ENCODE data around the gene PIH1D1.

PIH1D1 gene

GRCh38 chr19:49451430-49452181, at the start of gene PIH1D1:
Gene PIH1D1 (minus strand): TSS chr19:49451814. CDS start chr19:49451574, 240 bp downstream.
- peak; percentile 98 for DNase-seq

- no peak for DNase-seq
Measured at GRCh38 chr19:49499030-49499670, 47.5 kb upstream of the PIH1D1 start.

GRCh38 chr19:49498475-49498874, 46.9 kb upstream of the PIH1D1 start:
- DNase-seq: no peak

GRCh38 chr19:49497789-49498103, 46.1 kb upstream of the PIH1D1 start:
- DNase-seq: no peak

- DNase-seq: no peak
Measured at GRCh38 chr19:49497047-49497788, 45.6 kb upstream of the PIH1D1 start.

- no peak for DNase-seq
Measured at GRCh38 chr19:49496574-49497008, 45.0 kb upstream of the PIH1D1 start.

- no peak for DNase-seq
Measured at GRCh38 chr19:49492573-49493405, 41.2 kb upstream of the PIH1D1 start.

GRCh38 chr19:49491804-49492572, 40.4 kb upstream of the PIH1D1 start:
- no peak for DNase-seq

- DNase-seq: no peak
Measured at GRCh38 chr19:49491030-49491803, 39.6 kb upstream of the PIH1D1 start.

GRCh38 chr19:49490287-49491029, 38.8 kb upstream of the PIH1D1 start:
- no peak for DNase-seq

GRCh38 chr19:49489601-49490167, 38.1 kb upstream of the PIH1D1 start:
- no peak for DNase-seq

- no peak for DNase-seq
Measured at GRCh38 chr19:49488863-49489537, 37.4 kb upstream of the PIH1D1 start.

- no peak for DNase-seq
Measured at GRCh38 chr19:49488046-49488862, 36.6 kb upstream of the PIH1D1 start.

GRCh38 chr19:49487277-49488045, 35.8 kb upstream of the PIH1D1 start, which contains the start of gene RPL13A:
Gene RPL13A (plus strand): TSS chr19:49487608. CDS start chr19:49487630, 22 bp downstream.
- DNase-seq: peak; percentile 95

- no peak for DNase-seq
Measured at GRCh38 chr19:49486710-49487276, 35.2 kb upstream of the PIH1D1 start.

GRCh38 chr19:49486232-49486631, 34.6 kb upstream of the PIH1D1 start:
- no peak for DNase-seq

GRCh38 chr19:49481020-49481683, 29.5 kb upstream of the PIH1D1 start:
- no peak for DNase-seq

Measured in NCI-H526 treated with DMSO at 0.1 percent for 48 hours (cell line).